HG02798 (cell line): ENCODE results near the gene SLC22A6.

Source experiments
- ATAC-seq: cut with Tn5 transposase; IDR thresholded peaks from one replicate; pipeline ENCODE4 v1.9.1; 2021; ENCODE audit warnings: mild to moderate bottlenecking; ENCODE audit not compliant: unreplicated experiment, poor library complexity

Gene SLC22A6

DNA sequence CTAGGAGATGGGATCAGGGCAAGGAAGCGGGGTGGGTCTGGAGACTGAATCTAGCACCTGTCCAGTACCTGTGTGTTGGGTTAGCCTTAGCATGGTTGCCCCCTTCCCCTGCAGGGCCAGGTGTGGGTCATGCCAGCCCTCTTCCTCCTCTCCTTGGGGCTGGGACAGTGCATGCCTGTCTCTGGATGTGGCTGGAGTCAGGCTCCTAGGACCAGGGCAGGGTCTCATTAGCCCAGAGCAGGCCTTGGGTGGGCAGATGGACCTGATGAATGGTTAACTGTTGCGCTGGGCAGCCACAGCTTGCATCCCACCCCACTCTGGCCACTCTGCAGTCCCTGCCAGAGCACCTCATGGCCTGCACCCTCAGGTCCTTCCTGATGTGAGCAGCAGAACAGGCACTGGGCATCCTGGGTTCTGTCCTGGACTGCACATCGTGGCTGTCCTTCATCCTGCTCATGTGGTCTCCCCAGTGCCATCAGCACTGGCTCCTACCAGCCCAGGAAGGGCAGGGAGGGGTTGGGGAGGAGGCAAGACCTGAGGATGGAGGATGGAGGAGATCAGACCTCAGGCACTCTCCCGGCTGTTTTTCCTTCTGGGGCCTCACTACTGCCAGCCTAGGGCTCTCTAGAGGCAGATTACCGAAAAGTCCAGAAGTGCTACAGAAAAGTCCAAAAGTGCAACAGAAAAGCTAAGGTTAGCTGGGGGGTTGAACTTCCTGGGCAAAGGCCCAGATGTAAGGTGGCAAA is 50.8 kb downstream of the SLC22A6 start:
- no peak for ATAC-seq

DNA sequence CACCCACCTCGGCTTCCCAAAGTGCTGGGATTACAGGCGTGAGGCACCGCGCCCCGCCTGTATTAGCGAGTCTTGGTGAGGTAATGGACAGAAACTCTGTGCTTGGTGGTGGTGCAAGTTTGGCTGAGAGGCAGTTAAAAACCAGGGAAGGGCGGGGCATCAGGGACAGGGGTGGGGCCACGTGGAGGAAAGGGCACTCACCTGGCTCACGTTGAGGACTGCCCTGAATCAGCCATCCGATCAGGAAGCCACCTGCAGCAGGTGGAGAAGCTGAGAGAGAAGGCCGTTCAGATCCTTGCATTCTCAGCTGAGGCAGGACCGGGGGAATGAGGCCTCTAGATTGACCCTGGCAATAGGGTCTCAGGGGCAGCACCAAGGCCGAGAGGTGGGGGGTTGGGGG is 51.5 kb downstream of the SLC22A6 start:
- ATAC-seq: no peak

DNA sequence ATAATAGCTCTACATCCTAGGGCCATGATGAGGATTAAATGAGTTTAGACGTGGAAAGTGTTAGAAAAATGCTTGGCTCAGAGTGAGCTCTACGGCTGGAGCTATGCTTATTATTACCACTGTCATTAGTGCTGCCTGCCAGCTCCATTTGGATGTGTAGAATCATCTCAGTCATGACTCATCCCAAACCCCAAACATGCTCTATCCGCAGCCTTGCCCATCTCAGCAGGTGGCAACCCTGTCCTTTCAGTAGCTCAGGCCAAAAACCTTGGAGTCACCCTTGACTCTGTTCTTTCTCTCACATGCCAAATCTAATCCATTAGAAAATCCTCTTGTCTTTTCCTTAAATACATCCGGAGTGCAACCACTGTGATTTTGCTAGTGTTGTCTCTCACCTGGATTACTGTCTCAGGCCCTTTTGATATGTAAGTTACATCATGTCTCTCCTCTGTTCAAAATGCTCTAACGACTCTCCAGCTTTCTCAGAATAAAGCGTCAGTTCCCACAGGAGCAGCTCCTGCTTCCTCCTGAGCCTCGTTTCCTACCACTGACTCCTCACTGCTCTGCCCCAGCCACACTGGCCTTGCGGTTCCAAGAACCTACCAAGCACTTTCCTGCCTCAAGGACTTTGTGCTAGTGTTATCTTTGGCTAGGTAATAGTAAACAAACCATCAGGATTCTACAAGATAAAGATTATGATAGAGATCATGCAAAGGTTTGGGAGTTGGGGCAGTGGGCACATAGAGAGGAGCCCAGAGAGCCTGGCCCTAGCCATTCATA is 53.1 kb downstream of the SLC22A6 start:
- ATAC-seq: no peak

DNA sequence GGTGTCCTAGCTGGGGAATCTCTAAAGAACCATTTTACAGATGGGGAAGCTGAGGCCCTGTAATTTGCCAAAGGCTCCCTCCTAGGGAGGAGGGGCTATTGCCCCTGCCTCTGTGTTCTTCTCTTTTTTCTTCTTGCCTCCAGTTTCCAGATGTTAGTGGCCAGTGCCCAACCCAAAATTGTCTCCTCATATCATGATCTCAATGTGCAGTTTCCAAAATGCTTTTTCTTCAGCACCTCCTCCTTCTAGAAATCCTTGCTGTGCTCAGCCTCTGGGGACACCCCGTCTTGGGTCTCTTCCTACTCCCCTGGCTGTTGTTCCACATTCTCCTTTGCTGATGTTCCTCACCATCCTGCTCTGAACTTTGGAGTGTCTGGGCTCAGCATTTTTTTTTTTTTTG is 54.1 kb downstream of the SLC22A6 start:
- ATAC-seq: no peak

DNA sequence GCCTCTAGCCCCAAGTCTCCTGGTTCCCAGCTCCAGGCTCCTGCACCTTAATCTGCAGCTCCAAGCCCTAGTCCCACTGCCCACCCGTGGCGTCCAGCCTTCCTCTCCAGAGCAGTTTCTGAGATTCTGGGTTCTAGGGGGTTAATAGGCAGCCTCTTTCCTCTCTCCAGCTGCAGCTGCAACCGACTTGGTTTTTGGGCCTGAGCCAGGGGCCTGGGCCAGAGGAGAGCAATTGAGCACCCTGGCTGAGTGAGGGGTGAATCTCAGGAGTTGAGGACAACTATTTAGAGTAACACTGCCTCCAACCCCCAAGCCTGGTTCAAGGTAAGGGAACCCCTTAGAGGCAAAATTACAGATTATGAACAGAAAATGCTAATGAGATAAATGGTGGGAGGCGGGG is 54.6 kb downstream of the SLC22A6 start:
- ATAC-seq: no peak

DNA sequence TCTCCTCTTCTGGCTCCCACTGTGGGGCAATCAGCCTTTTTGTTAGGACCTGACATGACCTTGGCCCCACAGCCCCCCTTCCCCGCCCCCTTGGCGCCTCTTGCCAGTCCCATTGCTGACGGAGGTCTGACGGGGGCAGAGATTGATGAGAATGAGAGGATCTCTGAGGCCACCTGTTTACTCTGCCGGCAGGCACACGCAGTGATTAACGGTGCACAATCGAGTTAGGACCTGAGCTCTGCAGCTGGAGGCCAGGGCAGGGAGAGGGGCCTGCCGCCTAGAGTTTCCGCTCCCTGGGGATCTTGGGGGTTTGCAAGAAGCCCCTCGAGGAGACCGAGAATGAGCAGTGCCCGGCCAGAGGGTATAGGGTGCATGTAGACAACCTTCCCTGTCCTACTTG is 56.8 kb downstream of the SLC22A6 start:
- no peak for ATAC-seq

DNA sequence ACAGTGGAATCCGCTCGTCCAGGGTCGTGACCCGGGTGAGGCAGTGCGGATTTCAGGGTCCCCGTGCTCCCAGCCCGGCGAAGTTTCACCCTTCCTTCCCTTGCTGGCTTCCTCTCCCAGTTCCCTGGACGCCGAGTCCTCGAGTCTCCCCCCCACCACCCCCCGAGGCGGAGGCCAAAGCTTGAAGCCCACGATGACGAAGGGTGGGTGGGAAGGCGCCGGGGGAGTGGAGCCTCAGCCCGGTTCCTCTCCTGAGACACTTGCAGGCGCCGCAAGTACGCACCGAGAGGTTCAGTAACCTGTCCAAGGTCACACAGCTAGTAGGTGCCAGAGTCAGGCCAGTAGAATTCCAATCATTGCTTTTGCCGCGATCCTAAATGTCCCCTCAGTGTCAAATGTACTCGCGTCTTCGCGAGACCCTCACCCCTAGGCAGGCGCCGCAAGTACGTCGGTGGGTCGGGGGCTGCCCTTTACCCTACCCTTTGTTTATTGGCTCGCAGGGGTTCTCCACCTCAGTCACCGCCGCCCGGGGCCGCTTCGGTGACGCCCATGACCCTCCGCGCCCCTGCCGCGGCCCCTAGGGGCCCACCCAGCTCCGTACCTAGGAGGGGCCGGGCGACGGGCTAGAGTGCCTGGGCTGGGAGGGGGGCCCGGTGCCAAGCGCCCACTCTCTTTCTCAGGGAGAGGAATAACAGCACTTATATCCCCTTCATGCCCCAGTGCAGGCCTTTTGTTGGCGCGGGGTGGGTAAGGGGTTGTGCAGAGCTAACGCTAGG is 57.9 kb downstream of the SLC22A6 start:
- ATAC-seq: no peak
